Melanocyte of skin (primary cell): Measurements from ENCODE around the gene OR8G5. TPM values are rescaled to one million over a fixed set of nuclear protein-coding genes. Genes with fewer than 3 reads are reported as not detected.

Experiments
- total RNA-seq, 2 donors: library from RNA; depleted of rRNA; stranded (reverse); fragments of >200 nt; gene quantifications; 2 replicates each; pipeline ENCODE4 v1.2.3, GENCODE V29; 2012

OR8G5 gene, protein sequence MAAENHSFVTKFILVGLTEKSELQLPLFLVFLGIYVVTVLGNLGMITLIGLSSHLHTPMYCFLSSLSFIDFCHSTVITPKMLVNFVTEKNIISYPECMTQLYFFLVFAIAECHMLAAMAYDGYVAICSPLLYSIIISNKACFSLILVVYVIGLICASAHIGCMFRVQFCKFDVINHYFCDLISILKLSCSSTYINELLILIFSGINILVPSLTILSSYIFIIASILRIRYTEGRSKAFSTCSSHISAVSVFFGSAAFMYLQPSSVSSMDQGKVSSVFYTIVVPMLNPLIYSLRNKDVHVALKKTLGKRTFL
- not detected for total RNA-seq

DNA sequence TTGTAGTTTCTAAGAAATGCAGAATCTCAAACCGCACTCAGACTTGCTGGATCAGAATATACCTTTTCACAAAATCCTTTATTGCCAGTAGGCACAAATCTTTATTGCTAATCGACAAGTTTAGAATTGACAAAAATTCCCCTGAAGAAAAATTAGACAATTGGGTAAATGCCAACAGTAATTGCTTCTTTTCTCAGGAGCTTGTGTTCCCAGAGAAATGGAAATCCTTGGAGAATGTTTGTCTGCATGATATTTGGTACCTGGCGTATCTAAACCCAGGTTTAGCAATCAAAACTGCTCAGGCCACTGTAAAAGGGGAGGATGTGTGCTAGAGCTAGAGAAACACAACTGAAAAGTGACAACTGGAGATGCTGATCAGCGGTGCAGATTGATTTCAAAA lies at the start of gene OR8G5:
TSS of gene OR8G5 (plus strand) at position 301 of the 400 bp plus-strand sequence. CDS start 8,556 bp downstream, outside the sequence.

DNA sequence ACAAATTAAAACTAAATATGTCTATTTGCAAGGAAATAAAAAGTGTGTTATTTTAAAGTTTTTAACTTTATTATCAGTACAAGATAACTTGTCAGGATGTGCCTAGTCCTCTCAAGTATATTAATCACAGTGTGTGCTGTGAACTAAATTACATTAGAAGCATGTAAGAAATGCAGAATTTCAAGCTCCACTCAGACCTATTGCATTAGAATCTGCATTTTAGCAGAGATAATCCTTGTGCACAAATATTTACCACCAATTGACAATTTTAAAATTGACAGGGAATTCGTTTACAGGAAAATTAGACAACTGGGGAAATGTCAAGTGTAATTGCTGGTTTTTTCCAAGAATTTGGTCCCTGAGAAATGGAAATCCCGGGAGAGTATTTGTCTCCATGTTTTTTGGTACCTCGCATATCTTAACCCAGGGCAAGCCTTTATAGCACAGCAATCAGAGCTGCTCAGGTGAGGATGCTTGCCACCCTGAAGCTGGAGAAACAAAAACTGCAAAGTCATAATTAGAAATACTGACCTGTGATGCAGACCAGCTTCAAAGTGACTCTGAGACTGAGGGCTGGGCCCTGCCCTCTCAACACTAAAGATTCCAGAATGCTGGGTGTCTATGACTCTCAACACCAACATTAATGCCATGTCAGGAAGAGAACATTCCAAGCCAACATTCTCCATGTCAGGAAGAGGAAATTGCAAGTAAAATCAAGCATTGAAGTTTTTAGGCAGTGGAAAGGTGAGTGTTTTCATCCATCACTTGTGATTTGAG lies 15.4 kb upstream of the OR8G5 start, which contains the start of gene OR8G1:
TSS of gene OR8G1 (plus strand) at position 475 of the 777 bp plus-strand sequence. CDS start 8,581 bp downstream, outside the sequence.

GRCh38 chr11:124313849-124314248 lies 57.7 kb downstream of the OR8G5 start, which contains the start of gene OR8D1:
TSS of gene OR8D1 (minus strand) at chr11:124313949. CDS start at chr11:124310766, 3,183 bp downstream.

Other genes starting within 250 kb of the OR8G5 start
- gene OR10G4, start 243.4 kb upstream of the OR8G5 start, total RNA-seq: not detected
- not detected for gene OR10G9, start 233.4 kb upstream of the OR8G5 start, total RNA-seq
- not detected for gene OR10G8, start 229.6 kb upstream of the OR8G5 start, total RNA-seq
- not detected for gene OR10G7, start 215.1 kb upstream of the OR8G5 start, total RNA-seq
- 1 to 10 TPM; 8.6 to 9.3 TPM for gene VWA5A, start 140.9 kb upstream of the OR8G5 start, total RNA-seq
- not detected for gene OR10D3, start 73.0 kb upstream of the OR8G5 start, total RNA-seq
- under 1 TPM in 1 of 2 donors, not detected in 1; under 0.01 TPM for gene OR8G1, start 15.3 kb upstream of the OR8G5 start, total RNA-seq
- not detected for gene OR8D1, start 57.6 kb downstream of the OR8G5 start, total RNA-seq
- gene OR8D2, start 63.8 kb downstream of the OR8G5 start, total RNA-seq: not detected
- not detected for gene OR8B2, start 128.1 kb downstream of the OR8G5 start, total RNA-seq
- not detected for gene OR8B3, start 142.6 kb downstream of the OR8G5 start, total RNA-seq
- gene OR8B4, start 168.5 kb downstream of the OR8G5 start, total RNA-seq: not detected
- gene OR8B8, start 189.3 kb downstream of the OR8G5 start, total RNA-seq: not detected